PFSK-1 (cell line): Measurements from ENCODE around the gene STAC2.

Source experiments
- FOXP2 ChIP-seq: optimal IDR thresholded peaks from 2 replicates; pipeline ENCODE3; 2011; ENCODE audit warnings: borderline replicate concordance, control low read depth, inconsistent platforms; ENCODE audit not compliant: insufficient read depth; ENCODE audit errors: extremely low read length, extremely low read depth
- POLR2AphosphoS5 ChIP-seq: IDR thresholded peaks from 2 replicates; pipeline ENCODE4 v1.6.1; 2012; ENCODE audit warnings: low read depth, mild to moderate bottlenecking, control low read depth, low read length, moderate library complexity
- REST ChIP-seq, 2 experiments: IDR thresholded peaks; 2 replicates each; pipeline versions ENCODE4 v1.6.1 to v1.8.0; 2011 to 2012; ENCODE audit warnings: low read depth in 2 of 2, low read length in 2 of 2, control low read depth in 1 of 2, inconsistent platforms in 1 of 2, mild to moderate bottlenecking in 1 of 2, moderate library complexity in 1 of 2; ENCODE audit not compliant: insufficient read depth in 1 of 2
- SIN3A ChIP-seq: IDR thresholded peaks from 2 replicates; pipeline ENCODE4 v1.6.1; 2012; ENCODE audit warnings: mild to moderate bottlenecking, low read length, moderate library complexity, borderline replicate concordance; ENCODE audit not compliant: insufficient read depth
- TAF1 ChIP-seq: IDR thresholded peaks from 2 replicates; pipeline ENCODE4 v1.6.1; 2012; ENCODE audit warnings: low read length, control low read depth, borderline replicate concordance; ENCODE audit not compliant: insufficient read depth

STAC2 gene

DNA sequence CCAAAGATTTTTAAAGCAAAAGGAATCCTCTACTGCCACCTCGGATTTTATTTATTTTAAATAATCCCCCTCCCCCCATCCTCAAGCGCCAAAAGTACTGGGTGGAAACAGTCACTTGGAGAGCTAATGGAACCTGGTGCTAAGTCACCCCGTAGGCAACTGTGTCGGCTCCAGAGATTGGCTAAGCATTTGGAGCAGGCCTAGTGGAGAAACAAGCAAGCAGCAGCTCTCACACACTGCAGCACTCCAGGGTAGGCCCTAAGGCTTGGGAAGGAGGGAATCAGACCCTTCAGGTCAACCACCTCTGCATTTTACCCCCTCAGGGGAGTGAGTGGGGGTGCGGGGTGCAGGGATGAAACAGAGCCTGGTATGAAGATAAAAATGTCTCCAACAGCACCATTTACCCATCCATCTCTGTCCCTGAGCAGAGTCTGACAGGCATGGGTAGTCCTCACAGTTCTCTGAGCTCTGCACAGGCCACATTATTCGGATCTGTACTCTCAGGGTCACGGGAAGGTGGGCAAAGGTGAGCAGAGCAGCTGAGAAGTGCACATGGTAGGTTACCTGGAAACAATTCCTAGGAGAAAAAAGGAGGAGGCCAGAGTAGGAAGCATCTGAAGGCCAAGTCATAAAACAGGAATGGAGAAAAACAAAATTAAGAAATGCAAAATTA is 27.2 kb upstream of the STAC2 start:
- TF ChIP-seq TAF1 (no peak), POLR2AphosphoS5 (no peak), REST (IDR thresholded peaks at IDR 0.05; ENCODE audit: insufficient read depth in 1 of 2, low read depth in 2 of 2, low read length in 2 of 2) (no peak)

DNA sequence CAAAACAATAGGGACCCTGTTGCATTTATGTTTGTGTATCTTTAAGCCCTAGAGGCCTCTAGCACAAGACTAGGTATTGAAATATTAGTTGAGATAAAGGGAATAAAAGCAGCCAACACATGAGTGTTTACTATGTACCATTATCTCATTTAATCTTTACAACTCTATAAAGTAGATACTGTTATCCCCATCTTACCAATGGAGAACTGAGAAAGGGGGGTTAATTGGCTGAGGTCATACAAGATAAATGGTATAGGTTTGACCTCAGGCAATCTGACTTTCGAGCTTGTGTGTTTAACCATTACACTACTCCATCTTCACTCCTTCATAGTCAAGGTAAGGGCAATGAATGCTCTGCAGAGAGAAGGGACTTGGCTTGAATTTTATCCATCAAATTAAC is 26.3 kb upstream of the STAC2 start:
- TF ChIP-seq TAF1 (no peak), FOXP2 (no peak), SIN3A (no peak), REST (IDR thresholded peaks at IDR 0.05; ENCODE audit: insufficient read depth in 1 of 2, low read depth in 2 of 2, low read length in 2 of 2) (no peak), POLR2AphosphoS5 (no peak)

GRCh38 chr17:39246274-39246673 is 20.5 kb upstream of the STAC2 start:
- TF ChIP-seq FOXP2: no peak
- TF ChIP-seq SIN3A: no peak
- TF ChIP-seq TAF1: no peak
- no peak for TF ChIP-seq POLR2AphosphoS5

- TF ChIP-seq TAF1 (no peak), SIN3A (no peak), POLR2AphosphoS5 (no peak), REST (IDR thresholded peaks at IDR 0.05; ENCODE audit: insufficient read depth in 1 of 2, low read depth in 2 of 2, low read length in 2 of 2) (no peak), FOXP2 (no peak)
Observed at GRCh38 chr17:39244600-39245570, 19.1 kb upstream of the STAC2 start.

DNA sequence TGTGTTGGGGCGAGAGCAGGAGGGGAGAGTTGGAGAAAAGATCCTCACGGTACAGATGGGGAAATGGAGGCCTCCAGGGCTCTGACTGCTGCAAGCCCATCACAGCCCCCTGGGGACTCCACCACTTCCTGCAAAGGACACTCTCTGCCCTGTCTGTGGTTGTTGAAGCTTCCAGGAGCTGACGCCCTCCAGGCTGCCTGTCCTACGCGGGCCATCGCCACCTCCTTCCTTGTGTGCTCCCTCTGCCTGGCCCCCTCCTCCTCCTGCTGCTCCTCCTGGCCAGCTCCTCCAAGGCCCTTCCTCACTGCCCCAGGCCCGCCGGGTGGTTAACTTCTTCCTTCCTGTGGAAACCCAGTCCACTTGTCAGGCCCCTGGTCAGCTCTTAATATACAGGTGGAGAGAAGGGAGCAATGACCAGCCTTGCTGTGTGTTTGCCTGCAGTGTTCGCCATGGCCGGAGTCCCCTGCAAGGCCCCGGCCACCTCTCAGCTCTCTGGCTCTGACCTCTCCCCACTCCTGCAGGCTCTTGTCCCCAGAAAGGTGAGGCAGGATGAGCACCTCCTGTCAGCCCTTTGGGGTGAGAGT is 18.4 kb upstream of the STAC2 start:
- TF ChIP-seq FOXP2 (peak; percentile 9), TAF1 (no peak), REST (IDR thresholded peaks at IDR 0.05; ENCODE audit: insufficient read depth in 1 of 2, low read depth in 2 of 2, low read length in 2 of 2) (no peak), SIN3A (no peak), POLR2AphosphoS5 (no peak)
